ENCODE data around the gene TEX53.

DNA sequence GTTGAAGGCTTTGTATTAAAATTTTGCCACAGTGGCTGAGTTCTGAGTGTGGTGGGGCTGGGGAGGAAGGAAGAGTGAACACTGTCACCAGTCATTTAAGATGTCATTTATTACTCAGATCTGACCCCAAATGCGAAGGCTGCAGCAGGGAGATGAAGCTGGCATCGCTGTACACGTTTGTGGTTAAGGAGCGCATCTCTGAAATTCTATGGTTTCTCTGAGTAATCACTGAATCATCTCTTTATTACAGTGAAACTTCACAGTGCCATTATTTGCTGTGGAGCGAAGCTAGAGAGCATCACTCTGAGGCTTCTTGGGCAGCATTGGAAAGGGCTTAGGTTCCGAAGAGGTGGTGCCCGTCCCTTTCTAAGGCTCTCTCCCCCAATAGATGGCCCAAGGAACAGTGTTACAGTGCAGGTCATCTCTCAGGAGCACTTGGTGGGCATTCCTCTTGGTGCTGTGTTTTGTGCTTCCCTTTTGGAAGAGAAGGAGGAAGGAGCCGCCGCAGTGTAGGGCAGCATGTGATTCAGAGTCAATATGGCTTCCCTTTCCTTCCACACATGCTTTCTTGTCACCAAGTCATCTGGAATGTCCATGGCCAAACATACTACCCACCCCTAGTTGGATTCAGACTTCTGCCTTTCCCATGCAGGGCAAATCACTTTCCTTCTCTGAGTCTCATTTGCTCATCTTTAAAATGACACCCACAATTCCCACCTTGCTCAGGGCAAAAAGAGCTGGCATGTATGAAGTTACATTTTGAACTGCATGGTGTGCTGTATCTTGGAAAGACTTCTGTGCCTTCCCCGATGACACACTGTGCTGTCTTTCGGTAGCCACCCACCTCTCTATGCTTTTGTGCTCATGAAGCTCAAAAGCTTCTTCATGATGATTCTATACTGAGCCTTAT is 33.7 kb upstream of the TEX53 start:
- TF ChIP-seq, protein P1, sequence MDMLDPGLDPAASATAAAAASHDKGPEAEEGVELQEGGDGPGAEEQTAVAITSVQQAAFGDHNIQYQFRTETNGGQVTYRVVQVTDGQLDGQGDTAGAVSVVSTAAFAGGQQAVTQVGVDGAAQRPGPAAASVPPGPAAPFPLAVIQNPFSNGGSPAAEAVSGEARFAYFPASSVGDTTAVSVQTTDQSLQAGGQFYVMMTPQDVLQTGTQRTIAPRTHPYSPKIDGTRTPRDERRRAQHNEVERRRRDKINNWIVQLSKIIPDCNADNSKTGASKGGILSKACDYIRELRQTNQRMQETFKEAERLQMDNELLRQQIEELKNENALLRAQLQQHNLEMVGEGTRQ (IDR thresholded peaks at IDR 0.05; ENCODE audit: borderline replicate concordance, low read depth, low read length) = no peak
- TF ChIP-seq, protein P2, sequence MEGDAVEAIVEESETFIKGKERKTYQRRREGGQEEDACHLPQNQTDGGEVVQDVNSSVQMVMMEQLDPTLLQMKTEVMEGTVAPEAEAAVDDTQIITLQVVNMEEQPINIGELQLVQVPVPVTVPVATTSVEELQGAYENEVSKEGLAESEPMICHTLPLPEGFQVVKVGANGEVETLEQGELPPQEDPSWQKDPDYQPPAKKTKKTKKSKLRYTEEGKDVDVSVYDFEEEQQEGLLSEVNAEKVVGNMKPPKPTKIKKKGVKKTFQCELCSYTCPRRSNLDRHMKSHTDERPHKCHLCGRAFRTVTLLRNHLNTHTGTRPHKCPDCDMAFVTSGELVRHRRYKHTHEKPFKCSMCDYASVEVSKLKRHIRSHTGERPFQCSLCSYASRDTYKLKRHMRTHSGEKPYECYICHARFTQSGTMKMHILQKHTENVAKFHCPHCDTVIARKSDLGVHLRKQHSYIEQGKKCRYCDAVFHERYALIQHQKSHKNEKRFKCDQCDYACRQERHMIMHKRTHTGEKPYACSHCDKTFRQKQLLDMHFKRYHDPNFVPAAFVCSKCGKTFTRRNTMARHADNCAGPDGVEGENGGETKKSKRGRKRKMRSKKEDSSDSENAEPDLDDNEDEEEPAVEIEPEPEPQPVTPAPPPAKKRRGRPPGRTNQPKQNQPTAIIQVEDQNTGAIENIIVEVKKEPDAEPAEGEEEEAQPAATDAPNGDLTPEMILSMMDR (IDR thresholded peaks at IDR 0.05) = no peak
- peak; percentile 86 for TF ChIP-seq POLR2AphosphoS5 (IDR thresholded peaks at IDR 0.05; ENCODE audit: low read depth, low read length)
- no peak for TF ChIP-seq SMC3 (IDR thresholded peaks at IDR 0.05; ENCODE audit: low read depth, low read length)
- TF ChIP-seq, protein P3, sequence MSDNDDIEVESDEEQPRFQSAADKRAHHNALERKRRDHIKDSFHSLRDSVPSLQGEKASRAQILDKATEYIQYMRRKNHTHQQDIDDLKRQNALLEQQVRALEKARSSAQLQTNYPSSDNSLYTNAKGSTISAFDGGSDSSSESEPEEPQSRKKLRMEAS (IDR thresholded peaks at IDR 0.05; ENCODE audit: low read depth) = peak; percentile 74; the same call in 1 of the 2 replicates
- TF ChIP-seq FOXM1 (IDR thresholded peaks at IDR 0.05; ENCODE audit: low read depth) = peak; percentile 88
- TF ChIP-seq NRF1 (IDR thresholded peaks at IDR 0.05; ENCODE audit: low read depth, low read length) = no peak
- TF ChIP-seq, protein P4, sequence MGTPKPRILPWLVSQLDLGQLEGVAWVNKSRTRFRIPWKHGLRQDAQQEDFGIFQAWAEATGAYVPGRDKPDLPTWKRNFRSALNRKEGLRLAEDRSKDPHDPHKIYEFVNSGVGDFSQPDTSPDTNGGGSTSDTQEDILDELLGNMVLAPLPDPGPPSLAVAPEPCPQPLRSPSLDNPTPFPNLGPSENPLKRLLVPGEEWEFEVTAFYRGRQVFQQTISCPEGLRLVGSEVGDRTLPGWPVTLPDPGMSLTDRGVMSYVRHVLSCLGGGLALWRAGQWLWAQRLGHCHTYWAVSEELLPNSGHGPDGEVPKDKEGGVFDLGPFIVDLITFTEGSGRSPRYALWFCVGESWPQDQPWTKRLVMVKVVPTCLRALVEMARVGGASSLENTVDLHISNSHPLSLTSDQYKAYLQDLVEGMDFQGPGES (IDR thresholded peaks at IDR 0.05; ENCODE audit: low read depth, low read length) = no peak
- no peak for TF ChIP-seq RAD21 (IDR thresholded peaks at IDR 0.05; ENCODE audit: low read length)
- peak; percentile 99 for TF ChIP-seq JUND (IDR thresholded peaks at IDR 0.05)
